ENCODE measurements around the gene EVI2B.
"Not testable (repeated sequence)": the region's sequence is repeated elsewhere in the genome, so short reads cannot be mapped to it uniquely, and the experiment has no call there.

Gene EVI2B

DNA sequence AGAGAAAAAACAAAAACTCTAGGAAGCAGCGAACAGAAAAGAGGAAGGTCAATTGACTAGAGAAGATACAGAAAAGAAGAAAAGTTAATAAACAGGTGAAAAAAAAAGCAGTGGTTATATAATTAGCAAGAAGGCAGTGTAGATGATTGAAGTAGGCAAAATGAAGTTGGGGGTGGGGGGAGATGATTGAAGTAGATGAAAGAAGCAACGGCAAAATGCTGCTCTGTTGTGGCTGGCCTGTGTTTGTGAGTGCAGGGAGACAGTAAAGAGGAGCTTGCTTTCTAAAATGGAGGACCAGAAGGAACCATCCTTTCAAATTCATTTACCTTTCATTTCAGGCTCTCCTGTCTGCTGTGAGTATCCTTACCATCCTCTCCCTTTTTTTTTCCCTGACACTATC lies 3.6 kb downstream of the EVI2B start:
- no peak for DNase-seq (ENCODE audit: low read depth)

DNA sequence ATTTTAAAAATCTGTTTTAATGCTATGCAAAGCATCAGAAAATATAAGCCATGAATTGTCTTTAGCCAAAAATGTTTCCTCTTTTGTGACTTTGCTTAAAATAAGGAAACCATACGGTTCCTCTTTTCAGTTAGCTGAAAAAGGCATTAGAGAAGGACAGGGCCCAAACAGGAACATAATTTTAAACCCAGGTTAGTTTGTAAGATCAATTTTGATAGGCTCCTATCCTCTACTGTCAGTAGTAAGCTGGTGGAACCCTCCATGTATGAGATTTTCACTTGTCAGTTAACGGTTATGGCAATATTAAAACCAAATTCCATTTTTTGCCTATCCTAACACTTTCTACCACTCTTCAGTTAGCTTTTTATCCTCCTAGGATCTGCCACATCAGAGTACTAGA lies 4.3 kb downstream of the EVI2B start:
- no peak for DNase-seq (ENCODE audit: low read depth)

DNA sequence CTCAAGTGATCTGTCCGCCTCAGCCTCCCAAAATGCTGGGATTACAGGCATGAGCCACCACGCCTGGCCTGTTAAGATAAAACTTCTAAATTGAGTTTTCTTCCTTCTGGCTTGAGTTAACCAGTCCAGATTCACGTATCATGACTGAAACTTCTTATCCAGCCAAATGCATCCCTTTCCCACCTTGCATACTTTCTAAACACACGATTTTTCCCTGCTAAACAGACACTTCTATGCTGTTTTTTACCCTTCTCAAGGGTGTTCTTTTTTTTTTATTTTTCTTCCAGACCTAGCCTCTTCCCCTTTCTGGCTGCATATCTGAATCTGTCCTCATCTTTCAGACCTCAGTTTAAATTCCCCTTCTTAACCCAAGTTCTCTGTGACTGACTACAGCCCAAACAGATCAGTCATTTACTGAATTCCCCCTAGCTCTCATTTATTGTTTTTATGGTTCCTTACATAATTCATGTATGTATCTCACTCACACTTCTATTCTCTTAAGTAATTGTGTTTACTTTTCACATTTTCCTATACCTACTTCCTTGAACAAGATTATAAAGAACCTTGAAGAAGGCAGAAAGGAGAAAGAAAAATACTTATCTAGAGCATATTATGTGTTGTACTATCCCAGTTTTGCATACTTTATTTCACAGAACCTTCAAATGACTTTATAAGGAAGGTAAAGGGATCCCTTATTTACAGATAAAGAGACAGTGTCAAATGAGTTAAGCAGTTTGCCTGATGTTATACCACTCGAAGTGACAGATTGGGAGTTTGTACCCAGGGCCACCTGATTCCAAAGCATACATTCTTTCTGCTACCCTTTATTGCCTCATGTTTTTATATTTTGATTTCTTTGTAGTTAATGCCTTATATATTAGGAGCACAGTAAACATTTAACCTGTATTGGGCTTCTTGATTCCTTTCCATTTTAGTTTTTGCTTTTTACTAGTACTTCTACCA lies 5.2 kb downstream of the EVI2B start:
- DNase-seq (ENCODE audit: low read depth): no peak

DNA sequence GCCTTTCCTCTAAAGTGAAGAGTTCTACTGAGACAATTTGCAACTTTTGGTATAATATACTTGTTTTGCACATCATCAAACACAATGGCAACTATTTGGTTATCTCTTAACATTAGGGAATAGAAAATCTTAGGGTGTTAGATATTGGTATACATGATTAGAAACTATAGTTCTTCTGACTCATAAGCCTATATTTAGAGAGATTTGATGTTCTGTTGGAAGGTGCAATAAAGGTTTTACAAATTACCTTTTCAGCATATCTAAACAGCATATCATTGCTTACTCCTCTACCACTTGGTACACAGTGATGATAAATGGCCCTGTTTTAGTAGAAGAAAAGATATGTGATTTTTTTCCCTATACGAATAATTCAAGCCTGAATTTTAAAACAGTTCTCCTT lies 6.2 kb downstream of the EVI2B start:
- no peak for DNase-seq (ENCODE audit: low read depth)

DNA sequence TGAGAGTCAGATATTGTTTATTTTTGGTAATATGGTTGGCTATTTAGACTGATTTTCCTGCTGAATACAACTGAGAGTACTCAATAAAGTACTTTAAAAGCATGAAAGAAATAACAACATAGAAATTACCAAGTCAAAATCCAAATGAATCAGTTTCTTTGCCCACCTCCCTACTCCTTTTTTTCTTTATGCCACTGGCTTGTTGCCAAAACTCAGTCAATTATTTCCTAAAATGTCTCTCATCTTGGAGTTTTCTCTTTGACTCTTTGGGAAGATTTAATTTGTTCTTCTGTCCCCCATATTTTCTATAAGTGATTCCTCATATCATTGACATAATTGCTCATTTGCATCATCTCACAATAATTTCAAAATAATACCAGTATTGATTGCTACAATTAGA lies 14.2 kb downstream of the EVI2B start:
- DNase-seq (ENCODE audit: low read depth): no peak

- DNase-seq (ENCODE audit: low read depth): no peak
Observed at GRCh38 chr17:31297090-31297489, 16.8 kb downstream of the EVI2B start, which contains the start of gene OMG. TSS of gene OMG (minus strand) at chr17:31297239. CDS start at chr17:31296331, 908 bp downstream.

GRCh38 chr17:31296142-31296541 lies 17.7 kb downstream of the EVI2B start:
- no peak for DNase-seq (ENCODE audit: low read depth)

DNA sequence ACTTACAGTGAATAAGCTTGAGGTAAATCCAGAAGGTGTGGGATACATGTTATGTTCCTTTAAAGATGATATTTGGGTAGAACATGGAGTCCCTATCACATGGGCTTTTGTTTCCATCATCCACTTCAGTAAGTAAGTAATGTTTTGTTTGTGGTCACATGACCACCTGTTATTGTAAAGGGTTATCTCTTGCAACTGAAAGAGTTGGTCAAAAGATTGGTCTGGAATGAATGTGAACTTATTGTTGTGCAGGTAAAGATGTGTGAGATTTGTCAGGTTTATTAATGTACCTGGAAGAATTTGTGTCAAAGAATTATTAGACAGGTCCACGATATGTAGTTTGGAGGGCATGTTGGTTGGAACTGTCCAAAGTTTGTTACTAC lies 18.4 kb downstream of the EVI2B start:
- no peak for DNase-seq (ENCODE audit: low read depth)

- no peak for DNase-seq (ENCODE audit: low read depth)
Observed at GRCh38 chr17:31294820-31295488, 18.9 kb downstream of the EVI2B start.

DNA sequence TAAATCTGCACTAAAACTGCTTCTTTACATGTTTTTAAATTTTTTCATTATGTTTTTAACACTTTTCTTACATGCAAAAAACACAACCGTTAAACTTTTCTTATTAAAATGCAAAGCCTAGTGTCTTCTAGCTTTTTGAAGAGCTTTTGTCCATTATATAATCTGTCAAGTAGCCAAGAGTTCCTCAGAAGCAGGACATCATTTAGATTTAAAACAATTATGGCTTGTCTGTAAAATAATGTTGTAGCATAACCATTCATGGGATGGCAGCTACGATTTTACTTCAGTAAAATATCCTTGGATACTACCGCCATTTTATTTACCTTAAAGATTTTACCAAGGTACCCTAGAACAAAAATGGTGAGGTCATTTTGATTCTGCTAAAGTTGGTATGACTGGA lies 19.6 kb downstream of the EVI2B start:
- DNase-seq (ENCODE audit: low read depth): no peak

GRCh38 chr17:31293581-31293980 lies 20.3 kb downstream of the EVI2B start:
- no peak for DNase-seq (ENCODE audit: low read depth)

DNA sequence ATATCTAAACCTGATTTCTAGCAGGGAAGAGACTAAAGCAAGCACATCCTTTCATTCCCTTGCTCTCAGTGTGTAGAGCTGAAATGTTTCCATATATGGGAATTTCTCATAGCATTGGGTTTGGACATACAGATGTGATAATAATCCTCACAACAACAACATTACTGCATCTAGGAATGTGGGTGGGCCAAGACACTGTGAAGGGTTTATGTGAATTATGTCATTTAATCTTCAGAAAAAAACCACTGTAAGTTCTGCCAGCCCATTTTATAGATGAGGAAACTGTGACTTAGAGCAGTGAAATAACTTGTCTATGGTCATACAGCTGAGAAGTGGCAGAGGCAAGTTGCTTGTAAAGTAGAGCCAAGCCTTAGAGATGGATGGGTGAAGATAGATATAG lies 22.0 kb downstream of the EVI2B start:
- DNase-seq (ENCODE audit: low read depth): no peak

GRCh38 chr17:31289790-31290189 lies 24.1 kb downstream of the EVI2B start:
- DNase-seq (ENCODE audit: low read depth): no peak

DNA sequence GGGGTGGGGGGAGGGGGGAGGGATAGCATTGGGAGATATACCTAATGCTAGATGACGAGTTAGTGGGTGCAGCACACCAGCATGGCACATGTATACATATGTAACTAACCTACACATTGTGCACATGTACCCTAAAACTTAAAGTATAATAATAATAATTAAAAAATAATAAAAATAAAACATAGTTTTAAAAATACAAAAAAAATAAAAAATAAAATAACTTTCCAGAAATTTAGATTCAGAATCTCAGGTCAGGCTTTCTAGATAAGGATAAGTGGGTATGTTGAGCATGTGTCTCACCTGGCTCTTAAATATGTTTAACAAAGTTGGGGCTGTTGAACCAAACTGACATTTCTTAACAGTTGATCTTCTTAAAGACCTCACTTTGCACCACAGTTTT lies 25.9 kb downstream of the EVI2B start:
- not testable (repeated sequence) for DNase-seq (ENCODE audit: low read depth)

GRCh38 chr17:31286587-31286986 lies 27.3 kb downstream of the EVI2B start:
- no peak for DNase-seq (ENCODE audit: low read depth)

GRCh38 chr17:31283841-31284240 lies 30.0 kb downstream of the EVI2B start:
- no peak for DNase-seq (ENCODE audit: low read depth)

- no peak for DNase-seq (ENCODE audit: low read depth)
Observed at GRCh38 chr17:31281061-31281460, 32.8 kb downstream of the EVI2B start.

DNA sequence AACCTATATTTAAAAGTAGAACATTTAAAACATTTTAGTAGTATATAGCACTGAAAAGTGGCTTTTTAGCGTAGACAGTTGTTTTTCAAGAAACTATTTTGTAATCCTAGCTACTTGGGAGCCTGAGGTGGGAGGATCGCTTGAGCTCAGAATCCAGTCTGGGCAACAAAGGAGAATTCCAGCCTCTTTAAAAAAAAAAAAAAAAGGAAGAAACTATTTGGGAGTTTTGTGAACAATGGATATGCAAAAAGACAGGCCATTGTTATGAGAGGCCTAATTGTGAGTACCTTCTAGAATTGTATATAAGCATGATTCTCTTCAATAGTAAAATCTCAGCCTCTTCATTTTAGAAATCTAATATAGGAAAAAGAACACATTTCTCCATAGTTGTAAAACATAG lies 34.5 kb downstream of the EVI2B start:
- no peak for DNase-seq (ENCODE audit: low read depth)

DNA sequence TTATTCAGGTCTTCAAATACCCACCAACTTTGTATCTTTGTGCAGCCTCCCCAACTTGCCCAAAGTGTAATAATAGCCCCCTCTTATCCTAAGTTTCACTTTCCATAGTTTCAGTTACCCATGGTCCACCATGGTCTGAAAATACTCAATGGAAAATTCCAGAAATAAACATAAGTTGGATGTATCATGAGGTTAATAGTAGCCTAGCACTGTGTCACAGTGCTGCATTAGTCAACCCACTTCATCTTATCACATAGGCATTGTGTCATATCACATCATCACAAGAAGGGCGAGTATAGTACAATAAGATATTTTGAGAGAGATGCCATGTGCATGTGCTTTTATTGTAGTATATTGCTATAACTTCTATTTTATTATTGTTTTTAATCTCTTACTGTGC lies 38.7 kb downstream of the EVI2B start:
- no peak for DNase-seq (ENCODE audit: low read depth)

- no peak for DNase-seq (ENCODE audit: low read depth)
Observed at GRCh38 chr17:31274252-31274651, 39.6 kb downstream of the EVI2B start.

- no peak for DNase-seq (ENCODE audit: low read depth)
Observed at GRCh38 chr17:31273516-31273915, 40.3 kb downstream of the EVI2B start.

- DNase-seq (ENCODE audit: low read depth): no peak
Observed at GRCh38 chr17:31272803-31273202, 41.1 kb downstream of the EVI2B start.

GRCh38 chr17:31272236-31272635 lies 41.6 kb downstream of the EVI2B start:
- DNase-seq (ENCODE audit: low read depth): no peak
